SK-N-SH (cell line): ENCODE measurements around the gene COL8A1. TPM values are rescaled to one million over a fixed set of nuclear protein-coding genes. Genes with fewer than 3 reads are reported as not detected.

Experiments
- CTCF ChIA-PET: fragments of 300-600, 350-600 bp; formaldehyde crosslinking; extraction: SDS; loops from one replicate; lab custom pipeline; 2021; lab: Yijun Ruan, JAX
- POLR2A ChIA-PET: fragments of 350-600 bp; sonication (Branson Sonifier 250); formaldehyde crosslinking; extraction: SDS; loops from one replicate; lab custom pipeline; 2020; ENCODE audit warnings: antibody characterized with exemption, inconsistent platforms; lab: Yijun Ruan, JAX
- DNase-seq: peaks from one replicate; pipeline ENCODE4 v3.0.0; 2012
- H2AFZ ChIP-seq: fragments of 200-600 bp; sonication (generic); 2 replicates; pipeline ENCODE4 v1.8.1; 2016; ENCODE audit warnings: antibody characterized with exemption, mild to moderate bottlenecking, low read depth
- H3F3A ChIP-seq: fragments of 200-600 bp; sonication (generic); replicated peaks from 2 replicates; pipeline ENCODE3; 2016; ENCODE audit warnings: antibody characterized with exemption, mild to moderate bottlenecking; ENCODE audit not compliant: insufficient read depth
- H3K27ac ChIP-seq, 2 experiments: fragments of 200-500 bp in 1 of 2; fragments of 200-600 bp in 1 of 2; sonication (Bioruptor generic) in 1 of 2; sonication (generic), shearing (Covaris generic) in 1 of 2; 2 replicates each; pipeline versions ENCODE4 v1.5.1 to v1.6.1; 2014 to 2016; ENCODE audit warnings: low read depth in 2 of 2, inconsistent platforms in 1 of 2, low read length in 1 of 2, mild to moderate bottlenecking in 1 of 2, mixed read lengths in 1 of 2
- H3K27me3 ChIP-seq: fragments of 200-600 bp; sonication (generic), shearing (Covaris generic); 2 replicates; pipeline ENCODE4 v1.6.1; 2016; ENCODE audit warnings: mixed run types; ENCODE audit not compliant: insufficient read depth
- H3K36me3 ChIP-seq, 2 experiments: fragments of 200-500 bp in 1 of 2; fragments of 200-600 bp in 1 of 2; sonication (Bioruptor generic) in 1 of 2; sonication (generic) in 1 of 2; replicated peaks in 1 of 2; 2 replicates each; pipeline versions ENCODE3 to v1.5.1; 2014 to 2016; ENCODE audit warnings: low read length in 1 of 2, mild to moderate bottlenecking in 1 of 2; ENCODE audit not compliant: insufficient read depth in 2 of 2, control insufficient read depth in 1 of 2
- H3K4me1 ChIP-seq, 2 experiments: fragments of 200-500 bp in 1 of 2; fragments of 200-600 bp in 1 of 2; sonication (Bioruptor generic) in 1 of 2; sonication (generic), shearing (Covaris generic) in 1 of 2; 2 replicates each; pipeline versions ENCODE4 v1.5.1 to v1.6.1; 2014 to 2016; ENCODE audit warnings: low read depth in 1 of 2, low read length in 1 of 2, mixed run types in 1 of 2; ENCODE audit not compliant: insufficient read depth in 2 of 2, control insufficient read depth in 1 of 2
- H3K4me2 ChIP-seq: fragments of 200-600 bp; sonication (generic), shearing (Covaris generic); 2 replicates; pipeline ENCODE4 v1.6.1; 2017; ENCODE audit warnings: mixed run types
- H3K4me3 ChIP-seq, 2 experiments: fragments of 200-500 bp in 1 of 2; fragments of 200-600 bp in 1 of 2; sonication (Bioruptor generic) in 1 of 2; sonication (generic), shearing (Covaris generic) in 1 of 2; 2 replicates each; pipeline versions ENCODE4 v1.5.1 to v1.8.1; 2014 to 2016; ENCODE audit warnings: low read depth in 2 of 2, inconsistent platforms in 1 of 2, low read length in 1 of 2, mild to moderate bottlenecking in 1 of 2, mixed read lengths in 1 of 2, moderate library complexity in 1 of 2
- H3K79me2 ChIP-seq: fragments of 200-600 bp; sonication (generic); 2 replicates; pipeline ENCODE4 v1.8.1; 2017; ENCODE audit warnings: mild to moderate bottlenecking; ENCODE audit not compliant: insufficient read depth
- H3K9ac ChIP-seq: fragments of 200-600 bp; sonication (generic); 2 replicates; pipeline ENCODE4 v1.6.1; 2017; ENCODE audit warnings: mixed run types
- H3K9me2 ChIP-seq: fragments of 200-600 bp; sonication (generic); 2 replicates; pipeline ENCODE4 v1.6.1; 2017; ENCODE audit warnings: mixed run types
- H3K9me3 ChIP-seq: fragments of 200-600 bp; sonication (generic); 2 replicates; pipeline ENCODE4 v1.6.1; 2017; ENCODE audit warnings: mixed run types, mild to moderate bottlenecking, moderate library complexity
- H4K20me1 ChIP-seq: fragments of 200-600 bp; sonication (generic); 2 replicates; pipeline ENCODE4 v1.6.1; 2017; ENCODE audit warnings: mild to moderate bottlenecking, mixed run types; ENCODE audit not compliant: insufficient read depth
- CHD2 ChIP-seq: fragments of 150-350 bp; IDR thresholded peaks from 2 replicates; pipeline ENCODE4 v1.6.1; 2018; ENCODE audit warnings: low read length; ENCODE audit not compliant: partially characterized antibody
- CTCF ChIP-seq: fragments of 200-600 bp; sonication (generic); IDR thresholded peaks from 2 replicates; pipeline ENCODE4 v1.6.1; 2017; ENCODE audit warnings: antibody characterized with exemption, mild to moderate bottlenecking, moderate library complexity
- ELF1 ChIP-seq: IDR thresholded peaks from 2 replicates; pipeline ENCODE4 v1.4.0; 2012
- EP300 ChIP-seq, 2 experiments: IDR thresholded peaks; 2 replicates each; pipeline versions ENCODE4 v1.4.0 to v1.6.1; 2012; ENCODE audit warnings: borderline replicate concordance in 1 of 2, low read depth in 1 of 2, low read length in 1 of 2
- FOSL2 ChIP-seq: IDR thresholded peaks from 2 replicates; pipeline ENCODE4 v1.4.0; 2012; ENCODE audit warnings: low read depth, mild to moderate bottlenecking, moderate library complexity, borderline replicate concordance
- FOXJ3 ChIP-seq: sonication (generic); formaldehyde crosslinking; IDR thresholded peaks from 2 replicates; pipeline ENCODE4 v1.5.1; 2020; ENCODE audit warnings: mild to moderate bottlenecking, missing genetic modification reagents
- GABPA ChIP-seq: IDR thresholded peaks from 2 replicates; pipeline ENCODE4 v1.4.0; 2012; ENCODE audit warnings: low read depth, mild to moderate bottlenecking
- MEF2A ChIP-seq: IDR thresholded peaks from 2 replicates; pipeline ENCODE4 v1.4.0; 2012; ENCODE audit warnings: low read depth, borderline replicate concordance
- MXI1 ChIP-seq: IDR thresholded peaks from 2 replicates; pipeline ENCODE4 v1.6.1; 2012; ENCODE audit warnings: mild to moderate bottlenecking, low read depth, low read length, improper control_type of control experiment
- NRF1 ChIP-seq: IDR thresholded peaks from 2 replicates; pipeline ENCODE4 v1.6.1; 2012; ENCODE audit warnings: low read depth, mild to moderate bottlenecking, low read length
- POLR2AphosphoS5 ChIP-seq: IDR thresholded peaks from 2 replicates; pipeline ENCODE4 v1.6.1; 2012; ENCODE audit warnings: low read depth, low read length
- RAD21 ChIP-seq: IDR thresholded peaks from 2 replicates; pipeline ENCODE4 v1.6.1; 2012; ENCODE audit warnings: mild to moderate bottlenecking, low read length
- RCOR1 ChIP-seq: fragments of 150-350 bp; IDR thresholded peaks from 2 replicates; pipeline ENCODE4 v1.6.1; 2017; ENCODE audit warnings: antibody characterized with exemption, low read length
- REST ChIP-seq: IDR thresholded peaks from 2 replicates; pipeline ENCODE4 v1.6.1; 2012; ENCODE audit warnings: mild to moderate bottlenecking, low read depth, low read length, moderate library complexity
- RFX5 ChIP-seq: IDR thresholded peaks from 2 replicates; pipeline ENCODE4 v1.6.1; 2012; ENCODE audit warnings: mild to moderate bottlenecking, improper control_type of control experiment, low read length
- SMC3 ChIP-seq: IDR thresholded peaks from 2 replicates; pipeline ENCODE4 v1.6.1; 2012; ENCODE audit warnings: low read depth, low read length, improper control_type of control experiment
- TCF12 ChIP-seq: IDR thresholded peaks from 2 replicates; pipeline ENCODE4 v1.4.0; 2012
- TEAD4 ChIP-seq: IDR thresholded peaks from 2 replicates; pipeline ENCODE4 v1.4.0; 2012; ENCODE audit warnings: mild to moderate bottlenecking, borderline replicate concordance; ENCODE audit not compliant: insufficient read depth
- USF1 ChIP-seq: IDR thresholded peaks from 2 replicates; pipeline ENCODE4 v1.4.0; 2012; ENCODE audit warnings: low read depth, borderline replicate concordance
- USF2 ChIP-seq: fragments of 150-350 bp; IDR thresholded peaks from 2 replicates; pipeline ENCODE4 v1.6.1; 2017; ENCODE audit warnings: antibody characterized with exemption, low read length, low read depth, borderline replicate concordance
- YY1 ChIP-seq: IDR thresholded peaks from 2 replicates; pipeline ENCODE4 v1.4.0; 2012; ENCODE audit warnings: low read depth, mild to moderate bottlenecking
- ZBTB33 ChIP-seq: IDR thresholded peaks from 2 replicates; pipeline ENCODE4 v1.4.0; 2012; ENCODE audit warnings: low read depth, borderline replicate concordance
- WGBS: methylation state at CpG from one replicate; pipeline ENCODE4 v1.1.6; 2017; ENCODE audit warnings: low lambda C conversion rate; 5-methylcytosine and 5-hydroxymethylcytosine counted together
- polyA plus RNA-seq, 3 experiments: library from polyadenylated mRNA; depleted of rRNA; stranded (reverse); fragments of >200 nt; gene quantifications; 2 replicates each; pipeline ENCODE4 v1.2.3, GENCODE V29; 2012

Gene COL8A1
- polyA plus RNA-seq, 1 of the 3 experiments (the other 2 are of a cell fraction): 4.0 TPM

GRCh38 chr3:99808163-99808794 is 169.9 kb downstream of the COL8A1 start:
- no peaks in the 10 kb centered on the region for H3K9me2 ChIP-seq
- no peak overlapping the region for H3K9ac ChIP-seq
- no peak overlapping the region for H2AFZ ChIP-seq
- no peaks in the 10 kb centered on the region for H3K27me3 ChIP-seq
- DNase-seq: peak; percentile 53
- TF ChIP-seq FOXJ3 (CRISPR knock-in tag) (no peak), USF1 (no peak), RCOR1 (no peak), POLR2AphosphoS5 (no peak), REST (no peak), MXI1 (no peak), NRF1 (no peak), USF2 (no peak), EP300 (IDR thresholded peaks at IDR 0.05; ENCODE audit: borderline replicate concordance in 1 of 2, low read depth in 1 of 2, low read length in 1 of 2) (no peak), TCF12 (no peak), FOSL2 (no peak), SMC3 (peak; percentile 39), TEAD4 (no peak), ELF1 (no peak), CHD2 (no peak), CTCF (peak; percentile 82), RFX5 (no peak), MEF2A (no peak), RAD21 (peak; percentile 59), GABPA (no peak), ZBTB33 (no peak), YY1 (no peak)
- H3K4me3 ChIP-seq: no peak overlapping the region; a peak in 1 of 4 replicates
- H3K27ac ChIP-seq: no peak overlapping the region
- ChIA-PET CTCF (interaction anchor here (0.7 to 3.1 kb wide), 18 partner anchors 9 to 331 kb away, joined by 3 to 22 read pairs (median 4); partner anchors contain the start of gene CMSS1), POLR2A (no interaction called here)
- 39% methylated on average over 3 of the region's 4 CpGs for WGBS
- no peak overlapping the region for H3K4me2 ChIP-seq
- H3K79me2 ChIP-seq: no peaks in the 10 kb centered on the region
- no peaks in the 10 kb centered on the region for H3F3A ChIP-seq
- no peaks in the 10 kb centered on the region for H3K36me3 ChIP-seq
- no peaks in the 10 kb centered on the region; the same call in 1 of the 2 replicates for H3K9me3 ChIP-seq
- H4K20me1 ChIP-seq: no peaks in the 10 kb centered on the region
- H3K4me1 ChIP-seq: no peaks in the 10 kb centered on the region
